Coronary artery (tissue), 2 donors: Measurements from ENCODE around the gene ZFPL1.

Experiments
- DNase-seq: peaks from one replicate; pipeline ENCODE4 v3.0.0-alpha.2; 2017; ENCODE audit warnings: low spot score
- H3K27ac ChIP-seq, 2 donors: fragments of 200-600 bp; sonication (generic); one replicate each; pipeline ENCODE4 v1.5.1; 2016 to 2019
- H3K4me3 ChIP-seq: fragments of 200-600 bp; sonication (generic); 2 replicates; pipeline ENCODE4 v1.5.1; 2016; ENCODE audit warnings: mild to moderate bottlenecking, moderate library complexity
- TF ChIP-seq, protein P1 (sequence below): fragments of 200-600 bp; sonication (generic); IDR thresholded peaks from one replicate; pipeline ENCODE4 v1.5.1; 2019; ENCODE audit warnings: antibody characterized with exemption

ZFPL1 gene

GRCh38 chr11:65067446-65067845 is 16.6 kb upstream of the ZFPL1 start:
- no peak for DNase-seq
- H3K27ac ChIP-seq: no peak overlapping the region
- no peak overlapping the region for H3K4me3 ChIP-seq

GRCh38 chr11:65069217-65069616 is 14.8 kb upstream of the ZFPL1 start:
- TF ChIP-seq, protein P1, sequence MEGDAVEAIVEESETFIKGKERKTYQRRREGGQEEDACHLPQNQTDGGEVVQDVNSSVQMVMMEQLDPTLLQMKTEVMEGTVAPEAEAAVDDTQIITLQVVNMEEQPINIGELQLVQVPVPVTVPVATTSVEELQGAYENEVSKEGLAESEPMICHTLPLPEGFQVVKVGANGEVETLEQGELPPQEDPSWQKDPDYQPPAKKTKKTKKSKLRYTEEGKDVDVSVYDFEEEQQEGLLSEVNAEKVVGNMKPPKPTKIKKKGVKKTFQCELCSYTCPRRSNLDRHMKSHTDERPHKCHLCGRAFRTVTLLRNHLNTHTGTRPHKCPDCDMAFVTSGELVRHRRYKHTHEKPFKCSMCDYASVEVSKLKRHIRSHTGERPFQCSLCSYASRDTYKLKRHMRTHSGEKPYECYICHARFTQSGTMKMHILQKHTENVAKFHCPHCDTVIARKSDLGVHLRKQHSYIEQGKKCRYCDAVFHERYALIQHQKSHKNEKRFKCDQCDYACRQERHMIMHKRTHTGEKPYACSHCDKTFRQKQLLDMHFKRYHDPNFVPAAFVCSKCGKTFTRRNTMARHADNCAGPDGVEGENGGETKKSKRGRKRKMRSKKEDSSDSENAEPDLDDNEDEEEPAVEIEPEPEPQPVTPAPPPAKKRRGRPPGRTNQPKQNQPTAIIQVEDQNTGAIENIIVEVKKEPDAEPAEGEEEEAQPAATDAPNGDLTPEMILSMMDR: no peak
- H3K4me3 ChIP-seq: no peak overlapping the region
- DNase-seq: no peak

More at GRCh38 chr11:65067446-65067845, 16.6 kb upstream of the ZFPL1 start:
- TF ChIP-seq, protein P1: no peak

GRCh38 chr11:65071907-65072630 is 12.0 kb upstream of the ZFPL1 start:
- H3K4me3 ChIP-seq: no peak overlapping the region
- no peak for DNase-seq
- TF ChIP-seq, protein P1: no peak
- H3K27ac ChIP-seq: no peak overlapping the region

More at GRCh38 chr11:65069217-65069616, 14.8 kb upstream of the ZFPL1 start:
- no peak overlapping the region for H3K27ac ChIP-seq

GRCh38 chr11:65072631-65072966 is 11.4 kb upstream of the ZFPL1 start:
- Histone ChIP-seq H3K27ac (no peak overlapping the region), H3K4me3 (no peak overlapping the region)
- DNase-seq: no peak
- TF ChIP-seq, protein P1: no peak

GRCh38 chr11:65077451-65077850 is 6.6 kb upstream of the ZFPL1 start:
- Histone ChIP-seq H3K4me3 (no peak overlapping the region), H3K27ac (no peak overlapping the region)
- no peak for DNase-seq
- TF ChIP-seq, protein P1: no peak

GRCh38 chr11:65078151-65078550 is 5.9 kb upstream of the ZFPL1 start:
- Histone ChIP-seq H3K4me3 (no peak overlapping the region), H3K27ac (no peak overlapping the region)
- TF ChIP-seq, protein P1: no peak
- DNase-seq: no peak

- DNase-seq: no peak
- TF ChIP-seq, protein P1: no peak
- Histone ChIP-seq H3K4me3 (no peak overlapping the region), H3K27ac (no peak overlapping the region)
Measured at GRCh38 chr11:65078786-65079342, 5.2 kb upstream of the ZFPL1 start.
